T-helper 2 cell (primary cell): ENCODE measurements around the gene PASK.
"Not testable (repeated sequence)": the region's sequence is repeated elsewhere in the genome, so short reads cannot be mapped to it uniquely, and the experiment has no call there.

Experiments
- DNase-seq, 5 experiments: peaks; one replicate each; pipeline versions ENCODE4 v3.0.0 to v3.0.0-alpha.2; 2012 to 2022

The PASK gene

GRCh38 chr2:241123816-241124536 is 25.3 kb downstream of the PASK start:
- DNase-seq, result peak in 4 of 5 experiments; percentile 38 to 88 (median 52)

GRCh38 chr2:241122376-241123002 is 26.8 kb downstream of the PASK start:
- DNase-seq, result no peak

- no peak for DNase-seq
Measured at GRCh38 chr2:241121008-241121407, 28.3 kb downstream of the PASK start.

GRCh38 chr2:241120440-241120839 is 28.8 kb downstream of the PASK start:
- DNase-seq, result no peak

GRCh38 chr2:241118737-241119505 is 30.4 kb downstream of the PASK start:
- no peak for DNase-seq

GRCh38 chr2:241116606-241117560 is 32.4 kb downstream of the PASK start:
- no peak for DNase-seq

GRCh38 chr2:241115361-241115760 is 33.9 kb downstream of the PASK start:
- DNase-seq, result no peak

GRCh38 chr2:241114836-241115235 is 34.4 kb downstream of the PASK start:
- no peak for DNase-seq

GRCh38 chr2:241112592-241112991 is 36.7 kb downstream of the PASK start:
- peak in 3 of 5 experiments; percentile 38 to 58 (median 55) for DNase-seq

GRCh38 chr2:241112046-241112445 is 37.2 kb downstream of the PASK start:
- DNase-seq, result peak in 1 of 5 experiments; percentile 46

GRCh38 chr2:241111440-241111805 is 37.8 kb downstream of the PASK start:
- DNase-seq, result peak in 2 of 5 experiments; percentile 39 to 65

GRCh38 chr2:241110607-241111439 is 38.4 kb downstream of the PASK start:
- peak in 1 of 5 experiments; percentile 44 for DNase-seq

GRCh38 chr2:241110089-241110606 is 39.1 kb downstream of the PASK start:
- no peak for DNase-seq

- peak in 1 of 5 experiments; percentile 71 for DNase-seq
Measured at GRCh38 chr2:241109210-241110088, 39.8 kb downstream of the PASK start.

- DNase-seq, result peak in 2 of 5 experiments; percentile 60 to 80
Measured at GRCh38 chr2:241108271-241109209, 40.7 kb downstream of the PASK start.

- no peak for DNase-seq
Measured at GRCh38 chr2:241107031-241107783, 42.1 kb downstream of the PASK start.

- no peak for DNase-seq
Measured at GRCh38 chr2:241105641-241106040, 43.6 kb downstream of the PASK start.

GRCh38 chr2:241104611-241105010 is 44.7 kb downstream of the PASK start:
- not testable (repeated sequence) for DNase-seq
